ENCODE results near the gene GRID1. TPM values are rescaled to one million over a fixed set of nuclear protein-coding genes. Genes with fewer than 3 reads are reported as not detected.

The GRID1 gene
- total RNA-seq, 1 experiment from 2014 or later = 5.6 TPM

GRCh38 chr10:85610381-85611092 lies 756.1 kb downstream of the GRID1 start:
- Histone ChIP-seq H3K36me3 (ENCODE audit: control insufficient read depth in 1 of 2, insufficient read depth in 2 of 2, low read length in 2 of 2) (no peaks in the 10 kb centered on the region), H3K4me2 (ENCODE audit: low read length) (no peak overlapping the region), H3K9ac (ENCODE audit: low read length) (no peak overlapping the region), H3K9me2 (ENCODE audit: insufficient read depth) (no peaks in the 10 kb centered on the region), H3K79me2 (ENCODE audit: insufficient read depth, low read length) (no peaks in the 10 kb centered on the region), H3K4me1 (ENCODE audit: control insufficient read depth in 1 of 2, insufficient read depth in 2 of 2, low read length in 2 of 2) (no peaks in the 10 kb centered on the region; a peak in 1 of 4 replicates), H4K20me1 (ENCODE audit: insufficient read depth) (no peaks in the 10 kb centered on the region), H3K9me3 (ENCODE audit: control insufficient read depth in 1 of 2, insufficient read depth in 1 of 2, low read depth in 1 of 2, low read length in 2 of 2) (no peaks in the 10 kb centered on the region), H3K27me3 (ENCODE audit: insufficient read depth, low read length) (peaks cover 5% of the 10 kb centered on the region; the same call in 1 of the 2 replicates), H2AFZ (ENCODE audit: low read depth, low read length, poor library complexity, severe bottlenecking) (no peak overlapping the region), H3K4me3 (replicated peaks in 1 of 2; ENCODE audit: low read depth in 1 of 2, low read length in 2 of 2) (no peak overlapping the region), H3K27ac (ENCODE audit: low read depth, low read length) (no peak overlapping the region)
- no TSS peak for BruUV-seq (replicated peaks)
- ChIA-PET CTCF (no interaction called here), POLR2A (no interaction called here), RAD21 (ENCODE audit: low non-redundant PET in 1 of 2, low total read pairs in 2 of 2, uncharacterized antibody in 2 of 2, unreplicated experiment in 2 of 2) (no interaction called here)
- ATAC-seq (no peak), DNase-seq (ENCODE audit: low read depth, low spot score) (no peak)
- intact Hi-C loops (cut with micrococcal nuclease) = no loop called here
- no peak for TF ChIP-seq REST (IDR thresholded peaks at IDR 0.05; ENCODE audit: low read depth)
- no peak for TF ChIP-seq SP1 (IDR thresholded peaks at IDR 0.05; ENCODE audit: low read depth)
- TF ChIP-seq EZH2phosphoT487 (IDR thresholded peaks at IDR 0.05; ENCODE audit: borderline replicate concordance) = no peak
- TF ChIP-seq ZBTB33 (IDR thresholded peaks at IDR 0.05; ENCODE audit: extremely low read depth, insufficient replicate concordance, low read length) = no peak
- no peak for TF ChIP-seq POLR2AphosphoS5 (IDR thresholded peaks at IDR 0.05; ENCODE audit: low read depth, low read length)
- no peak for TF ChIP-seq RAD21 (IDR thresholded peaks at IDR 0.05; ENCODE audit: low read depth)
- TF ChIP-seq MAX (IDR thresholded peaks at IDR 0.05) = no peak
- no peak for TF ChIP-seq ZFX (IDR thresholded peaks at IDR 0.05)
- TF ChIP-seq ZNF274 (IDR thresholded peaks at IDR 0.05; ENCODE audit: low read depth, low read length) = no peak
- no peak for TF ChIP-seq ELF1 (IDR thresholded peaks at IDR 0.05; ENCODE audit: borderline replicate concordance, low read depth)
- no peak for TF ChIP-seq SIN3A (IDR thresholded peaks at IDR 0.05; ENCODE audit: low read depth)
- no peak for TF ChIP-seq SRF (IDR thresholded peaks at IDR 0.05; ENCODE audit: low read depth)
- no peak for TF ChIP-seq YY1 (IDR thresholded peaks at IDR 0.05; ENCODE audit: extremely low read depth, insufficient replicate concordance, low read depth, low read length)
- no peak for TF ChIP-seq CBX3 (IDR thresholded peaks at IDR 0.05; ENCODE audit: low read depth)
- no peak for TF ChIP-seq FOSL1 (IDR thresholded peaks at IDR 0.05; ENCODE audit: low read depth)
- TF ChIP-seq, protein P1, sequence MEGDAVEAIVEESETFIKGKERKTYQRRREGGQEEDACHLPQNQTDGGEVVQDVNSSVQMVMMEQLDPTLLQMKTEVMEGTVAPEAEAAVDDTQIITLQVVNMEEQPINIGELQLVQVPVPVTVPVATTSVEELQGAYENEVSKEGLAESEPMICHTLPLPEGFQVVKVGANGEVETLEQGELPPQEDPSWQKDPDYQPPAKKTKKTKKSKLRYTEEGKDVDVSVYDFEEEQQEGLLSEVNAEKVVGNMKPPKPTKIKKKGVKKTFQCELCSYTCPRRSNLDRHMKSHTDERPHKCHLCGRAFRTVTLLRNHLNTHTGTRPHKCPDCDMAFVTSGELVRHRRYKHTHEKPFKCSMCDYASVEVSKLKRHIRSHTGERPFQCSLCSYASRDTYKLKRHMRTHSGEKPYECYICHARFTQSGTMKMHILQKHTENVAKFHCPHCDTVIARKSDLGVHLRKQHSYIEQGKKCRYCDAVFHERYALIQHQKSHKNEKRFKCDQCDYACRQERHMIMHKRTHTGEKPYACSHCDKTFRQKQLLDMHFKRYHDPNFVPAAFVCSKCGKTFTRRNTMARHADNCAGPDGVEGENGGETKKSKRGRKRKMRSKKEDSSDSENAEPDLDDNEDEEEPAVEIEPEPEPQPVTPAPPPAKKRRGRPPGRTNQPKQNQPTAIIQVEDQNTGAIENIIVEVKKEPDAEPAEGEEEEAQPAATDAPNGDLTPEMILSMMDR (IDR thresholded peaks at IDR 0.05 in 2 of 3, conservative IDR thresholded peaks at IDR 0.05 in 1 of 3; ENCODE audit: borderline replicate concordance in 1 of 3, insufficient read depth in 1 of 3, low read depth in 2 of 3, low read length in 2 of 3) = no peak
- TF ChIP-seq TCF7L2 (IDR thresholded peaks at IDR 0.05; ENCODE audit: borderline replicate concordance, extremely low read depth, insufficient read depth, insufficient read length) = no peak

All from HCT116 (cell line).